Measurements from ENCODE around the gene ACAP3.
"Not testable (repeated sequence)": the region's sequence is repeated elsewhere in the genome, so short reads cannot be mapped to it uniquely, and the experiment has no call there.

The ACAP3 gene

DNA sequence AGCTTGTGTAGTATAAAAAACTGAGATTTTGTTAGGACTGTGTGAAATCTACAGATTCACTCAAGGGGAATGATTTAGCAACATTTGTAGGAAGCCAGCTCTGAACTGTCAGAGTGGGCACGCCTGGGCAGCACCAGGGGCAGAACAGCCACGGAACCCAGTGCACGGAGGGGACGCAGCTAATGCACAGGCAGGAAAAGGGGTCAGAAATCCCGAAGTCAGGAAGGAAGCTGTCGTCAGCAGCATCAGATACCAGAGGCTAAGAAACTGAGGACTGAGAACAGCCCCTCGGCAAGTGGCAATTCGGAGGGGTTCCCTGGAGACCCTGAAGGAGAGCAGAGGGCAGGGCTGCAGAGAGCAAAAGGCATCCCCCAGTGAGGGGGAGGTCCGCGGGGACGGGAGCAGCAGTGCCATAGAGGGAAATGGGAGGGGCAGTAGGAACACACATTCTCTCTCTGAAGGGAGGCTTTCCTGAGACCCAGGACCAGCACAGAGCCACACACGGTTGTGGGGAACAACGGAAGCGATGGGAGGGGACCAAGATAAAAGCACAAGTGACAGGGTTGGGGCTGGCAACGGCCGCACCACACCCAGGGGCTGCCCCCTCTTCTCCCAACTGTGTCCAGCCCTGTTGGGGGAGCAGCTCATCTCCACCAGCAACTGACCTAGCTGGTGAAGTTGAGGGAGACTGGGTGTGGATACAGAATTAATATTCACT lies 46.7 kb downstream of the ACAP3 start:
- no peak for DNase-seq

DNA sequence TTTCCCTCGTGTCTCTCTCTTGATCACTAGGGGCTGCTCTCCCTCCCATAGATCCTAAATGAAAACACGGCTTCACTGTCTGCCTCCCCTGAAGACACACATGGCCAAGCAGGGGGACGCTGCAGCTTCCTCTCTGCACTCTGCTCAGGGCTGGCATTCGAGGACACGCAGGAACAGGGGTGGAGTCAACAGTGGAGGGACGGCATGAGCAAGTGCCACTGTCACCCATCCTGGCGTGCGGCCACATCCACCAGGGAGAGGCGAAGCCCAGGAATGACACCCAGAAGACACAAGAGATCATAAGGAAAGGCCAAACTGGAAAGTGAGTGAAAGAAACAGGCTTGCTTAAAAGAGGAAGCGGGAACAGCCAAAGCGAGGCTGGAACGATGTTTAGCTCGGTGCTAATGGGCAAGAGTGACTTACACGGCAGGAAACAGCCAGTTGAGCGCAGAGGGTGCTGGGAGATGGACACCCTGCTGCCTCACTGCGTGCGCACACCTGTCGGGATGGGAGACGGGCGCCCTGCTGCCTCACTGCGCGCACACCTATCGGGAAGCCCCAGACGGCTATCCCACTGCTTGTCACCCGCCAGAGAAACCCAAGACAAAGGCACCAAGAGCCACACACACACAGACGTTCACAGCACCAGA lies 47.7 kb downstream of the ACAP3 start:
- no peak for DNase-seq

DNA sequence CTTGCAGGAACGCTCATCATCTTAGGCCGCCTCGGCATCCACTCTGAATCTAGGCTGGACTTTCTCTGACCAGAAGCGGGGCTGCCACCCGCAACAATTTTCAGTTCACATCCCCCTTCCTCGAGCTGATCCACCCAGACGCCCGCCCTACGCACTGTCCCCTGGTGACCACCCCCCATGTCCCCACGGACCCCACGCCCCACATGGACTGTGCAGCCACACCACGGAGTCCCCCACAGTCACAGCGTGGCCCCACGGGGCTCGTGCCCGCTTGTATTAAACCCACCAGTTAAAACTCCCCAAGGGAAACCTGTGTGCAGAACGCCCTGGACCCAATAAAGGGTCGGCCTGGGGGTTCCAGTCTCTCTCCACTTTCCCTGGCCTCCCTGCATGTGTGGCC lies 48.2 kb downstream of the ACAP3 start:
- DNase-seq = no peak

DNA sequence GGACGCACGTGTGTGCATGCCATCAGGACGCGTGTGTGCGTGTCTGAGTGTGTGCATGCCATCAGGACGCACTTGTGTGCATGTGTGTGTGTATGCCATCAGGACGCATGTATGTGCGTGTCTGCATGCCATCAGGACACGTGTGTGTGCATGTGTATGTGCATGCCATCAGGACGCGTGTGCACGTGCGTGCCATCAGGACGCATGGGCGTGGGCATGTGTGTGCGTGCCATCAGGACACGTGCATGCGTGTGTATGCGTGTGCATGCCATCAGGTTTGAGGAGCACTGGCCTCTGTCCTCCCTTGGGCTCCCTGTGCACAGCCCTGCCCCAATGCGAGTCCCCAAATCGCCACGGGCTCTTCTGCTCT lies 48.6 kb downstream of the ACAP3 start:
- DNase-seq = no peak

DNA sequence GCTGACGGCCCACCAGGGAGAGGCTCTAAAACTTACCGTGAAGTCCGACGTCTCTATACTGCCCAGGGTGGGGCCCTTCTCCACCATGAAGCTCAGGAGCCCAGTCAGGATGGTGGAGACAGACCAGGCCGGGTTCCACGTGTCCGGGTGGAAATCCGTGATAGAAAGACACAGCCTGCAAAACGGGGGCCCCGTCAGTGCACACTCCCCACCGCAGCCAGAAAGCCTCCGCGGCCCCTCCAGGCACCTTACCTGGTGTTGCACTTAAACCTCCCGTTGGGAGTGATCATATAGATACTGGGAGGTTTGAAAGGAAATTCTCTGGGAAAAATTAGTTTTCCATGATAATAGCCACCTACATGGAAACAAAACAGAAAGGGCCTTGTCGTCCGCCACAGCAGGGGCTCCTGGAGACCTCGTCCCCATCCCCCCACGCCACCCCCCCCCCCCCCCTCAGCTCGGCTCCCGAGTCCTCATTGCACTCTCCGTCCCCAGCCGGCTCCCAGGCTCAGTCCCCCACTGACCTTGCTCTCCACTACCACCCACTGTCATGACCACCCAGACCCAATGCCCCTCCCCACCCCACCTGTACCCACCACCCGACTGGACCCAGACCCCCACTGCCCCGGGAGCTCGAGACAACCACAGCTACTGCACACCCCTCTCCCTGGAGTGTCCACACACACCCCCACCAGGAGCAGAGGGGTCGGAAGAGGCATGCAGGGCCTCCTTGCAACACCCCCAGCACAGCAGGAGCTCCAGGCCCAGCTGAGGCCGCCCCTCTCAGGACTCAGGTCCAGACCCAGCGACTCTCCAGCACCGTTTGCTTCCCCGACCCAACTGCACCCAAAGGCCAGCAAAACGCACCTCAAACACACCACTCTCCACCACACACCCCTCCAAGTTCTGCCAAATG lies 50.5 kb downstream of the ACAP3 start:
- no peak for DNase-seq

DNA sequence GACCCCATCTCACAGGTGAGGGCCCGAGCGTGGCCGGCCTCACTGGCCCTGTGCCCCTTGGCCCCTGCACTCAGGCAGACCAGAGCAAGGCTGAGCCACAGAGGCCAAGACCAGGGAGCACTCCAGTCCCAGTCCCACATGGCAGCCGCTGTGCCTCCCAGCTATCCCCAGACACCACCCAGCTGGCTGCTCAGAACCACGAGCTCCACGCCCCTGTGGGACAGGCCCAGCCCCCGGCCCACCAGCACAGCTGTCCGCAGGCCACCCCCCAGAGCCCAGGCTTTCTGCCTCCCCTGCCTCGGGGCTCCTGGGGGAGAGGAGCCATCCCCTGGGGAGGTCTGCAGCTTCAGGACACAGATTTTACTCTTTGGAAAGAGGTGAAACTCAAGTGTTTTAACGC lies 52.1 kb downstream of the ACAP3 start:
- DNase-seq = no peak

DNA sequence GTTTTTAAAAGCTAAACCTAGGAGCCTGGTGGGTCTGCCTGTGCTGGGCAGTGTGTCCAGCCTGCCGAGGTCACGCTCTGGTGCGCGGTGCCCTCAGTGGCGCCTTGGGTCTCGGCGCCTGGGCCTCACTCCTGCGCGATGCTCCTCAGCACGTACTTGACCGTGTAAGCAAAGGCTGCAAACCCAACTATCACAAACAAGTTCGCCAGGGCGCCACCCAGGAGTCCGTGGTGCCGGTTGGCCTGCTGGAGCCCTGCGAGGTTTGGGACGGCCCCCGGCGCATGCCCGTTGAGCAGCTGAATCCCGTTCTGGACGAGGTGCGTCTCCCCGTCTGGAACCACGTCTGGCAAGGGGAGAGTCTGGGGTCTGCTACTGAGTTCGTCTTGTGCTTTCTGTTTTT lies 52.7 kb downstream of the ACAP3 start:
- DNase-seq = no peak

DNA sequence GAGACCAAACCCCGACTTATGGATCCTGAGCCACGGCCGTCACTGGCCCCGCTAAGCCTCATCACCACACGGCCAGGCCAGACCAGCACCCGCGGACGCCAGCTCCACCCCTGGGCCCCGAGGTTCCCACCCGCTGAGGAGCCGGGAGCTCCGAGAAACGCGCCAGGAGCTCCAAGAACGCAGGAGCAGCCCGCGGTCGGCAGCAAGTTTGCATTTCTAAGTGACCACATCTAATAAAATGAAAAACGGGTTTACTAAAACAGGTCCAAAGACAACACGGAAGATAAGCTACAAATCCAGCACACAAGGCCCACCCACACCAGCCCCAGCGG lies 53.1 kb downstream of the ACAP3 start:
- DNase-seq = no peak

DNA sequence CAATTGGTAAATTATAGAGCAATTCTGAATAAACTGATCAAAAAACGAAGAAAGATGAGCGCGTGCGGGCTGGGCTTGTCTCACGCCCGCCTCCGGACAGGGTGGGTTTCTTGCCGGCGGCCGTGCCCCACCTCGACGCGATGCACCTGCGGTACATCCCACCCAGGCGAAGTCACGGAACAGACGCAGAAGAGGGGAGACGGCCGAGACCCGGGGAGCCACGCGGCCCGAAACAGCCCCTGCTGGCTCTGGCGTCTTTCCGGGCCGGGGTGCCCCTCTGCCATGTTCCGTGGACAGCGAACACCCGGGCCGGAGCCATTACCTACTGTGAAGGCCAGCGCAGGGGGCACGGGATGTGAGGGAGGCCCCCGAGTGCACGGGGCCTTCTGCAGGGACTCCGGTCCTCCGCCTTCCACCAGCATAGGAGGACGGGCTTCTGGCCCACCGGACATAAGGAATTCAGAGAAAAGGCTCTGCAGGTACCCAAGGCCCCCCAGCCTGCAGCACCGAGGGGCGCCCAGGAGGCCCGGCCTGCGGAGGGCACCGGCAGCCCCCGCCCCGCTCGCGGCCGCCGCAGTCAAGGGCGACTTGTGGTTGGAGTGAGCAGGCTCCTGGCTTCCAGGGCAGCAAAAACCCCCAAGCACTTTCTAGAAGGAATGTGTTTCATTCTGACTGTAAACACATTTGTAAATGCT lies 53.6 kb downstream of the ACAP3 start:
- DNase-seq = no peak

DNA sequence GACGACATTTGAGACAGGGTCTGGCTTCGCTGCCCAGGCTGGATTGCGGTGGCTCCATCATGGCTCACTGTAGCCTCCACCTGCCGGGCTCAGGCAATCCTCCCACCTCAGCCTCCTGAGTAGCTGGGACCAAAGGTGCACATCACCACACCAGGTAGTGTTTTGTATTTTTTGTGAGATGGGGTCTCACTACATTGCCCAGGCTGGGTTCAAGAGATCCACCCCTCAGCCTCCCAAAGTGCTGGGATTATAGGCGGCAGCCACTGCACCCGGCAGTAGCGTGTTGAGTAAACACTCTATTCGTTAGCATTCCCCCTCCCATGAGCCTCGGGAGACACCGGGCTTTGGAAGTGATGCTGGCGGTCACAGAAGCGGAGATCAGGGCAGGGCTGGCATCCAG lies 54.4 kb downstream of the ACAP3 start:
- DNase-seq = no peak

DNA sequence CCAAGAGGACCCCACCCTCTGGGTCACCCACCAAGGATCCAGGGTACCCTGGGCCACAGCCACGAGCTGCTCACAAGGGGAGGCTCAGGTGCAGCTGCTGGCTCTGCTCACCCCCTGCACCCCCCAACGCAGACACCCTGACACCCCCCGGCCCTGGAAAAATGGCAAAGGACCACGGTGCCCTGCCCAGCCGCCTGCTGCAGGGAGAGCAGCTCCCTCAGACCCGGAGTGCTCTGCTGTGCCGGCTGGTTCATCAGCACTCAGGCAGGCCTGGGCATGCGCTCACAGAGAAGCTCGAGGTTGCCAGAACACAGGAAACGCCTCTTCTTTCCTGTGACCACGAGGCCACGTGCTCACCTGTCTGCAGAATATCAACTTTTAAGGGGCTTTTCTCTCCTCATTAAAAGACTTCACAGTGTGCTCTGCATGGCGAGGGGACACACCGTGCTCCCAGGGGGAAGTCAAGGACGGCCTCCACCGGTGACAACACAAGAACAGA lies 56.9 kb downstream of the ACAP3 start:
- DNase-seq = peak; percentile 57

DNA sequence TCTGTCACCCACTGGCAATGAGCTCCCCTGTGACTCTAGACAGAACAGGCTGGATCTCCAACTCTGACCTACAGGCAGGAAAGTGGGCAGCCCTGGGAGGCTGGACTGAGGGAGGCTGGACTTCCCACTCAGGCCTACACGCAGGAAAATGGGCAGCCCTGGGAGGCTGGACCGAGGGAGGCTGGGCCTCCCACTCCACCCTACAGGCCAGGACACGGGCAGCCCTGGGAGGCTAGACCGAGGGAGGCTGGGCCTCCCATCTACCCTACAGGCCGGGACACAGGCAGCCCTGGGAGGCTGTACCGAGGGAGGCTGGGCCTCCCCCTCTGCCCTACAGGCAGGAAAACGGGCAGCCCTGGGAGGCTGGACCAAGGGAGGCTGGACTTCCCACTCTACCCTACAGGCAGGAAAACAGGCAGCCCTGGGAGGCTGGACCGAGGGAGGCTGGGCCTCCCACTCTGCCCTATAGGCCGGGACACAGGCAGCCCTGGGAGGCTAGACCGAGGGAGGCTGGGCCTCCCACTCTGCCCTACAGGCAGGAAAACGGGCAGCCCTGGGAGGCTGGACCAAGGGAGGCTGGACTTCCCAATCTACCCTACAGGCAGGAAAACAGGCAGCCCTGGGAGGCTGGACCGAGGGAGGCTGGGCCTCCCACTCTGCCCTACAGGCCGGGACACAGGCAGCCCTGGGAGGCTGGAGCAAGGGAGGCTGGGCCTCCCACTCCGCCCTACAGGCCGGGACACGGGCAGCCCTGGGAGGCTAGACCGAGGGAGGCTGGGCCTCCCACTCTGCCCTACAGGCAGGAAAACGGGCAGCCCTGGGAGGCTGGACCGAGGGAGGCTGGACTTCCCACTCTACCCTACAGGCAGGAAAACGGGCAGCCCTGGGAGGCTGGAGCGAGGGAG lies 59.5 kb downstream of the ACAP3 start:
- DNase-seq = not testable (repeated sequence)

DNA sequence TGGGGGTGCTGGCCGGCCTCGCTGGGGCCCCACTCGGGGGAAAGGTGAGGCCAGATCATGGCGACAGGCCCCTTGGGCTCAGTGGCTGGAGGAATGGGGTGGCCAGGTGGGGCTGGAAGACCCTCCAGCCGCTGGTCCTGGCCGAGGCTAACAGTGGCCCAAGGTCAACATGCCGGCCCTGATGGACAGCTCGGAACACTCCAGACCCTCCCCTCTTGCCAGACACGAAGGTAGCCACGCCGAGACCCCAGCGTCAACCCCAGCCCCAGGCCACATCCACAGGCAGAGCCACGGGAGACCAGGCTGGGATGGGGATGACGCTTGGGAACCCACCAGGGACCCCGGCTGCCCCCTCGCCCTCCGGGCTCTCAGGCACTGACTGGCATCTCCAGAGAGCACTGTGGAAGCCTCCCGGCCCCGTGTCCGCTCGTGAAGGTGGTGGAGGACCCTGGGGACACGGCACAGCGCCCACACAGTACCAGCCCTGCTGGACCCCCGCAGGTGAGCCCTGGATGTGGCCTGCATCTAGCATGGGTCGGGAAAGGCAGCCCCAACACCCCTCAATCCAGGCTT lies 60.3 kb downstream of the ACAP3 start:
- no peak for DNase-seq

DNA sequence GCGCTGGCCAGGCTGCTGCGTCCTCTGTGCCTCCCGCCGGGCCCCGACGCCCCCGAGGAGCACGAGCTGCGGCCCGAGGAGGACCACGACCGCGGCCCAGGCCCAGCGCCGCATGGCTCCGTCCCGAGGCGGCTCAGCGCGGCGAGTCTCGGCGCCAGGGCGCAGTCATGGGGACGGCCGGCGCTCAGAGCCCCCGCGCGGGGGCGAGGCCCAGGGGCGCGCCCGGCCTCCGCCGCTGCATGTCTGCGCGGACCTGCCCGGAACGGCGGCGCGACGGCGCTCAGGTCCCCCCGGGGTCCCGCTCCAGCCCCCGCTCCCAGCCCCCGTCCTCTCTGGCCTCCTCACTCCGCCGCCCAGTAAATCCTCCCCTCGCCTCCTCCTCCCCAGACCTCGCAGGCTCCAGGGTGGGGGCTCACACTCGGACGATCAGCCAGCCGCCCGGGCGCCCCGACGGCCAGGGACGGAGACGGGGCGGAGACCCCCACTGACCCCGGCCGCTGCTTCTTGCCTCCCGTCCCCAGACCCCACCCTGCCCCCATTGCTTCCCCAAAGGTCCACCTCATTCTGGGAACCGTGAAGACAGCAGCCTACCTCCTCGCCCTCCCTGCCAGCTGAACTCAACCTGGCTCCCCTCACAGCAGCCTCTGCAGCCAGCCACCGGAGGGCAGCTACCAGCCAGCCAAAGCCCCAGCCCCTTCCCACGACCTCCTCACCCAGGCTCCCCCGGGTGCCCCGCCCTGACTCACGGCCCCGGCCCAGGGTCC lies 61.0 kb downstream of the ACAP3 start, which contains the start of gene C1QTNF12:
TSS of gene C1QTNF12 (minus strand) at position 146 of the 764 bp plus-strand sequence. CDS start at position 114, 32 bp downstream.
- no peak for DNase-seq

DNA sequence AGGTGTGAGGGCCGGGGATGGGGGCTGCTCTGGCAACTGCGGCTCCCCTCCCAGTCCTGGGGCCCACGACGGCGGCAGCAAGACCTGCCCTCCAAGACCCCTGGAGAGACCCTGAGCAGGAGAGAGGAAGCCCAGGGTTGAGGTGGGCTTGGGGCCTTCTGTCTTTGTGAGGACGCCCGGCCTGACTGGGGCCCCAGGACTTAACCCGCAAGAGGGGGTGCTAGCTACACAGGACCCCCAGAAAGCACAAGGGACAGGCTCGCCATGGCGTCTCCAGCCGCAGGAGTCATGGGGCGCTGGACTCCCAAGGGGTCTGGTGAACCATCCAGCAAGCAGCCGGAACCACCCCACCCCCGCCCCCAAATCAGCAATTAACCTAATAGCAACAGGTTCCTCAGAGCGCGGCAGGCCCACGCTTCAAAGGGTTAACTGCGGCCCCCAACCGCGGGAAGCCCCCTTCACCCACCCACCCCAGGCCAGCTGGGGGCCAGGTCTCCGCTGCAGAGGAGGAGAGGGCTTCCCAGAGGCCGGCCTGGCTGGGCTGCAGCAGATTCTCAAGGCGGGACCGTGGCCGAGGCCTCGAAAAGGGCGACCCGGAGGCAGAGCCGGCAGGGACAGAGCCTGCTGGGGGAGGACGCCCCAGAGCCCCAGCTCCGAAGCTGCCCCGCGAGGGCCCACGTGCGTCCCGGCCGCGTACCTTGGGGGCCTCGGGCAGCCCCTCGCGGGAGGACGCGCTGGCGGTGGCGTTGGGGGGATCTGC lies 61.7 kb downstream of the ACAP3 start:
- no peak for DNase-seq

DNA sequence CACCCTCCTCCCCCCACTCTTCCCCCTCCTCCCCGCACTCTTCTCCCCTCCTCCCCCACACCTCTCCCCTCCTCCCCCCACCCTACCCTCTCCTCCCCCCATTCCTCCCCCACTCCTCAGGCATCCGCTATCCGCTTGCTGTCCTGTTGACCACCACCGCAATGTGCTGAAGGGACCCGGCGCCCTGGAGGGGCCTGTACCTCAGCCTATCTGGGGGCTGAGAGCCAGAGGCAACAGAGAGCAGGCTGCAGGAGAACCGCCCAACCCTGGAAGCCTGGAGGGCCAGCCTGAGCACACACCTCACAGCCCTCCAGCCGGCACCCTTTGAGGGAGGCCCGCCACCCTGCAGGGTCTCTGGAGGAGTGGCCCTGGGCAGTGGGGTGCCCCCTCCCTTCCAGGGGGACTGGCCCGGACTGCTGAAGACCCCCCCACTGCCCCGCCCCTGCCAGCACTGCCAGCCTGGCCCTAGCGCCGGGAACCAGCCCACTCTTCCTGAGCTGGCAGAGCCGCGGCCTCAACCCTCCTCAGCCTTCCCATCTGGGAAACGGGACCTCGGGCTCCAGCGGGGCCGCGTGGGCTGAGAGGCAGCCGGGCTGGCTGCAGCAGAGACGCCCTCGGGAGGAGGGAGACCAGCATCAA lies 62.4 kb downstream of the ACAP3 start:
- DNase-seq = no peak

DNA sequence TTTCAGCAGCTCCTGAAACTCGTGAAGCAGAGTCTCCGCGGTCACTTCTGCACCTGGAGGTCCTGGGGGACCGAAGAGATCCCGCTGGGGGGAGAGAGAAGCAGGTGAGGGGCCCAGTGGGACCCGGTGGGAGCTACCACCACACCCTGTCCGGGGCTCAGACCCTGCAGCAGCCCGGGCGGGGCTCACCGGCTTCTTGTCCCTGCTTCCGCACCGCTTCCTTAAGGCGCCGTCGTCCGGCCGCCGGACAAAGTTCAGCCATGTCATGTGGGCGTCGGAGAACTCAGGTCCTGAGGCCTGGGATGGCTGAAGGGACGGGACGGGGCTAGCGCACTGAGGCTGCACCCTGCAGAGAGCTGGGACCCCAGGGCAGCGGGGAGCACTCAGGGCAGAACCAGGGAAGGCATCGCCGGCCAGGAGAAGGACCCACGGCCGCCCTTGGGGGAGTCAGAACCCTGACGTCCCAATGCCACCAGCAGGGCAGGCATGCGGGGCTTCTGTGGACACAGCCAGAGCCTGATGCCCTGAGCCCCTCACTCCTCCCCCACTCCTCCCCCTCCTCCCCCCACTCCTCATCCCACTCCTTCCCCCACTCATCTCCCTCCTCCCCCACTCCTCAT lies 63.4 kb downstream of the ACAP3 start:
- DNase-seq = no peak

DNA sequence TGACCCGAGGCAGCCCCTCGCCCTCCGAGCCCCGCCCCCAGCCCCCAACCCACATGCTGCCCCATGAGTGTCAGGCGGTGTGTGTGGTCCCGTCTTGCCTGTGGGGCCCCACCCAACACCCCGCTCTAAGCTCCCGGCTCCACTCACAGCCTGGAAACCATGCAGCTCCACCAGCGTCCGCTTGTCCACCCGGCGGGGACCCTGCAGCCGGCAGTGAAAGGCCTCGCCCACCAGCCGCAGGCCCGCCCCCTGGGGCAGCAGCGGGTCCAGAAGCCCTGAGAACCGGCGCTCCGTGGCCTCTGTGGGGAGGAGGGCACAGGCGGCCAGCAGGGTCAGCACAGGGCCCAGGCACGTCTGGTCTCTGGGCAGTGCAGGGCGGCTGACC lies 63.9 kb downstream of the ACAP3 start:
- no peak for DNase-seq

DNA sequence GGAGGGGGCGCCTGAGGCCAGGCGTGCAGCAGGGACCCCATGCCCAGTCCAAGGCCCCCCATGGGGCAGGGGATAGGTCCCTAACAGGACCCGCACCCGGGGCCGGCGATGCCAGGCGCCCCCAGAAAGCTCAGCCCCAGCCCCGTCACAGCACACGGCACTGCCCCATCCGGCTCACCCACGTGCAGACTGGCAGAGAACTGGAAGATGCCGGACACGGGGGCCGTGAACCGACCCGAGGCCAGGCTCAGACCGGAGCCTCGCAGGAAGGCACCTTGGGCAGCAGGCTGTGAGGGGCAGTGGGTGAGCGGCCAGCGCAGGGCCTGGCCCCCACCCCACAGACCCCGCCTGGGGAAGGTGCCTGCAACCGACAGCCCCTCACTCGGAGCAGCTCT lies 64.5 kb downstream of the ACAP3 start:
- no peak for DNase-seq

Measured in stimulated activated CD4-positive, alpha-beta T cell treated with anti-CD3 and anti-CD28 coated beads, Interleukin-12 subunit alpha, Interleukin-12 subunit beta, amount 100 ng/mL, for 4 hours (primary cell).